D721Med (cell line): ENCODE measurements around the gene FSIP1.
"Not testable (repeated sequence)": the region's sequence is repeated elsewhere in the genome, so short reads cannot be mapped to it uniquely, and the experiment has no call there.

Experiments
- DNase-seq: peaks from one replicate; pipeline ENCODE4 v3.0.0; 2011; ENCODE audit warnings: low spot score; ENCODE audit not compliant: insufficient read length
- FAIRE-seq: peaks from 2 replicates; lab custom pipeline; 2011; peaks lifted over from hg19 to GRCh38; lab: Jason Lieb, UNC
- TF ChIP-seq, protein P1 (sequence below): IDR thresholded peaks from 2 replicates; pipeline ENCODE4 v1.5.1; 2012; ENCODE audit warnings: mild to moderate bottlenecking, control low read depth; ENCODE audit not compliant: insufficient read depth; ENCODE audit errors: missing control alignments

Gene FSIP1

DNA sequence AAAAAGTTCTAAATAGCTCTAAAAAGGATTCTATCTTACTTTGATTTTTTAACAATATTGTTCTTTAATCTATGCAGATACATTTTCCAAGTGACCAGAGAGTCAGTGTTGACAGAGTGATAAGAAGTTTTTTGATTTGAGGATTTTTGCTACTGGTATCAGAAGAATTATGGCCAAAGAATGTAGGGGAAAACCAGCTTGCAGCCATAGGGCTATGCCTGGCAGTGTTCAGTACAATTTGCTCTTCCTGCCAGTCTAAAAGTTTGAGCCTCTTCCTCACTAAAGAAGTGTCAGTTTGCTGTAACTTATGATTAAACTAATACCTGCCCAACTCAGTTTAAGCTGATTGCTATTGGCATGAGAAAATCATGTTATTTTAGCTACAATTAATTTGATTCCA, 35.3 kb upstream of the FSIP1 start:
- no peak for FAIRE-seq
- no peak for DNase-seq
- TF ChIP-seq, protein P1, sequence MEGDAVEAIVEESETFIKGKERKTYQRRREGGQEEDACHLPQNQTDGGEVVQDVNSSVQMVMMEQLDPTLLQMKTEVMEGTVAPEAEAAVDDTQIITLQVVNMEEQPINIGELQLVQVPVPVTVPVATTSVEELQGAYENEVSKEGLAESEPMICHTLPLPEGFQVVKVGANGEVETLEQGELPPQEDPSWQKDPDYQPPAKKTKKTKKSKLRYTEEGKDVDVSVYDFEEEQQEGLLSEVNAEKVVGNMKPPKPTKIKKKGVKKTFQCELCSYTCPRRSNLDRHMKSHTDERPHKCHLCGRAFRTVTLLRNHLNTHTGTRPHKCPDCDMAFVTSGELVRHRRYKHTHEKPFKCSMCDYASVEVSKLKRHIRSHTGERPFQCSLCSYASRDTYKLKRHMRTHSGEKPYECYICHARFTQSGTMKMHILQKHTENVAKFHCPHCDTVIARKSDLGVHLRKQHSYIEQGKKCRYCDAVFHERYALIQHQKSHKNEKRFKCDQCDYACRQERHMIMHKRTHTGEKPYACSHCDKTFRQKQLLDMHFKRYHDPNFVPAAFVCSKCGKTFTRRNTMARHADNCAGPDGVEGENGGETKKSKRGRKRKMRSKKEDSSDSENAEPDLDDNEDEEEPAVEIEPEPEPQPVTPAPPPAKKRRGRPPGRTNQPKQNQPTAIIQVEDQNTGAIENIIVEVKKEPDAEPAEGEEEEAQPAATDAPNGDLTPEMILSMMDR = no peak

DNA sequence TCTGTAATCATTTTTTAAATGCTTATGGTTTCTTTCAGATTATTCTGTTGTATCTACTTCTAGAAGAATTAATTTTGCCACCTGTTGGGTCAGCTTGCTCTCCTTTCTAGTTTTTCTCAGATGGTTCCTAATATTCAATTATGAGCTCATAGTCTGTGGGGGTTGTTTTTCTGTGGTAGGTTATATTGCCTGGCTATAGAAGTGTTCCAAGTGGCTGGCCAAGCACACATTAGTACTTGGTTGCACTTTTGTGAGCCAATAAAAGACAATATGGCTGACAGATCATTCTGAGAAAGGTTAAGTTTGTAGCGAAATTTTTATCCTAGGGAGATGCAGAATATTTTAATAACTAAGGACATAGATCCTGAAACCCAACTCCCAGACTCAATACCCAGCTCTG, 31.8 kb upstream of the FSIP1 start:
- DNase-seq (no peak), FAIRE-seq (no peak)
- TF ChIP-seq, protein P1 = no peak

DNA sequence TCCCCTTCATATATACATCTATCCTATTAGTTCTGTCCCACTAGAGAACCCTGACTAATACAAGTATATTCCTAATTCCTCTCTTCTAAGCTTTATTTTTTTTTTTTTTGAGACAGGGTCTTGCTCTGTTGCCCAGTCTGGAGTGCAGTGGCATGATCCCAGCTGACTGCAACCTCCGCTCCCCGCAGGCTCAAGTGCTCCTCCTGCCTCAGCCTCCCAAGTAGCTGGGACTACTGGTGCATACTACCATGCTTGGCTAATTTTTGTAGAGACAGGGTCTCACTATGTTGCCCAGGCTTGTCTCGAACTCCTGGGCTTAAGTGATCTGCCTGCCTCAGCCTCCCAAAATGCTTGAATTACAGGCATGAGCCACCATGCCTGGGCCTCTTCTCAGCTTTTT, 30.0 kb upstream of the FSIP1 start:
- DNase-seq, FAIRE-seq: not testable (repeated sequence)

DNA sequence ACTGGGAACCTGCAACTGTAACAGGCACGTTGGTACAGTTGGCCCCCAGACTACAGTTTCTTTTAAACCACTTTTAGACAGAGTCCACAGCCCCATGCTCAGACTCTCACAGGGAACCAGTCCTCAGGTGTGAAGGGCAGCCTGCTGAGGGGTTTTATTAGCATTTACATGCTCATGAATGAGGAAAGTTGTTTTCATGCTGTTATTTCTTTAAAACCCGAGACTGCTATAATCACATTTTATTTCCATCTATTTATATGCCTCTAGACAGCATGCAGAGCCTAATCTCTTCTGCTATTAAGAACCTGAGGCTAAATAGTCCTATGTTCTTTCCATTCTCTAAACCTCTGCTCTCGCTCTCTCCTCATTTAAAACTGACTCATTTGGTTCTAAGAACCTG, 26.3 kb upstream of the FSIP1 start:
- TF ChIP-seq, protein P1 = no peak
- FAIRE-seq = no peak
- no peak for DNase-seq

DNA sequence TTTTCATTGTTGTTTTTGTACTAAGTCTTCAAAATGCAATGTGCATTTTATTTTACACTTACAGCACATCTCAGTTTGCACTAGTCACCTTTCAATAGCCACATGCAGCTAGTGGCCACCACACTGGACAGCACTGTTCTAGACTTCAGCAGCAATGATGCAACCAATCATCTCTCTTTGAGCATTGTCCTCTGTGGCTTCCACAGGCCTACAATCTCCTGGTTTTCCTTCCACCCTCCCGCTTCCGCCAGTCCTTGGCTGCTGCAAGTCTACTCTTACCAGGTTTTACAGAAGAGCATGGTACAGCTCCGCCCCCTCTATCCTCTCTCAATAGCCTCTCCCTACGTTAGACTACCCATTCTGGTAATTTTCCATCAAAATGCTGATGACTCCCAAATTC, 25.1 kb upstream of the FSIP1 start:
- FAIRE-seq (no peak), DNase-seq (no peak)
- TF ChIP-seq, protein P1 = no peak

DNA sequence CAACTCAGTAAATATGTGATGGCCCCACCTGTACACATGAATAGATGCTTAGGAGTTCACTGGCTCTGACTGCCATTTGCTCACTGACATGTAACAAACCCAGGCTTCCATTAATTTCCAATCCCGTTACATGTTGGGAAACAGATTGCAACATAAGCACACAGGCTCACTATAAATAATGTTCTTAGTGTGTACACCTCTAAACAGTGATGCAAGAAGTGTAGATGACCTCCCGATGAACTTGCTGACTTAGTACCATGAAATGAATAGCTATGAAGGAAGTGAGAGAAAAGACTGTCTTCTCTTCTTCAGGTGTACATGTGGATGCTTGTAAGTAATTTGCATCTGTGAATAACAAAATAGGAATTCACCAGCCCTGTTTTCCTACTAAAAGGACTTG, 21.4 kb upstream of the FSIP1 start:
- TF ChIP-seq, protein P1 = no peak
- DNase-seq = no peak
- FAIRE-seq = no peak

DNA sequence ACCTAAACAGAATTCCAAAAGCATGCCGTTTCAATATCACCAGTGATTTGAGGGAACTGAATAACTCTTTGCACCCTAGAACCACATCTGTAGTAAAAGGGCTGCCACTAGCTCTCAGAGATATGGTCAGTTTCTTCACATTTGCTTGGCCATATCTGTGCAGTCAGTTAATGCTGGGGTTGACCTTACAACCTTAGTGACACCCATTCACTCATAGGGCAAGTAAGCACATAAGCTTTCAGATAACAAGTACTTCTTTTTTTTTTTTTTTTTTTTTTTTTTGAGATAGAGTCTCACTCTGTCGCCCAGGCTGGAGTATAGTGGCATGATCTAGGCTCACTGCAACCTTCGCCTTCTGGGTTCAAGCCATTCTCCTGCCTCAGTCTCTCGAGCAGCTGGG, 20.4 kb upstream of the FSIP1 start:
- no peak for FAIRE-seq
- DNase-seq = no peak

More for the DNA sequence above, 20.4 kb upstream of the FSIP1 start:
- TF ChIP-seq, protein P1 = no peak
